Calu3 (cell line): ENCODE results near the gene KIZ. TPM values are rescaled to one million over a fixed set of nuclear protein-coding genes. Genes with fewer than 3 reads are reported as not detected.
"Not testable (repeated sequence)": the region's sequence is repeated elsewhere in the genome, so short reads cannot be mapped to it uniquely, and the experiment has no call there.

Source experiments
- BruUV-seq: library from RNA; stranded (reverse); fragments of 400-500 nt; replicated peaks from 2 replicates; lab custom pipeline; 2021; lab: Mats Ljungman, UMichigan
- CTCF ChIA-PET: fragments of 300-600 bp; sonication (Branson Sonifier 250); formaldehyde crosslinking; loops from one replicate; lab custom pipeline; 2022; ENCODE audit warnings: antibody characterized with exemption; lab: Charles Lee
- DNase-seq: peaks from one replicate; pipeline ENCODE4 v3.0.0; 2022
- H3K27ac Mint-ChIP-seq: one replicate; pipeline ENCODE4 v1.8.0; 2022; ENCODE audit warnings: mixed read lengths; ENCODE audit not compliant: unreplicated experiment
- H3K27me3 Mint-ChIP-seq: one replicate; pipeline ENCODE4 v1.8.0; 2022; ENCODE audit warnings: mixed read lengths; ENCODE audit not compliant: unreplicated experiment
- H3K36me3 Mint-ChIP-seq: one replicate; pipeline ENCODE4 v1.8.0; 2022; ENCODE audit warnings: mild to moderate bottlenecking, moderate library complexity, mixed read lengths; ENCODE audit not compliant: insufficient read depth, unreplicated experiment
- H3K4me1 Mint-ChIP-seq: one replicate; pipeline ENCODE4 v1.8.0; 2022; ENCODE audit warnings: mild to moderate bottlenecking, low read depth, mixed read lengths; ENCODE audit not compliant: unreplicated experiment
- H3K4me3 Mint-ChIP-seq: one replicate; pipeline ENCODE4 v1.8.0; 2022; ENCODE audit warnings: mild to moderate bottlenecking, low read depth, moderate library complexity, mixed read lengths; ENCODE audit not compliant: unreplicated experiment
- H3K9me3 Mint-ChIP-seq: one replicate; pipeline ENCODE4 v1.8.0; 2022; ENCODE audit warnings: low read depth, mixed read lengths; ENCODE audit not compliant: unreplicated experiment
- CTCF ChIP-seq: fragments of 200-600 bp; IDR thresholded peaks from one replicate; pipeline ENCODE4 v1.8.0; 2022; ENCODE audit warnings: antibody characterized with exemption; ENCODE audit not compliant: unreplicated experiment
- intact Hi-C: fragments of 100-400 bp; cut with micrococcal nuclease; formaldehyde crosslinking; loops from one replicate; pipeline ENCODE4 v1.10.0; 2022; ENCODE audit not compliant: unreplicated experiment
- total RNA-seq: library from RNA; stranded (reverse); gene quantifications from 2 replicates; pipeline ENCODE4 v1.2.3, GENCODE V29; 2022

Gene KIZ
- total RNA-seq, 1 experiment from 2014 or later: 3.3 TPM

GRCh38 chr20:21167261-21167660 is 41.4 kb downstream of the KIZ start:
- H3K27ac Mint-ChIP-seq: no peak overlapping the region
- H3K9me3 Mint-ChIP-seq: peaks cover 2% of the 10 kb centered on the region
- intact Hi-C loops: no loop called here
- H3K4me3 Mint-ChIP-seq: no peak overlapping the region
- no TSS peak for BruUV-seq
- DNase-seq: no peak
- no peaks in the 10 kb centered on the region for H3K4me1 Mint-ChIP-seq
- no peaks in the 10 kb centered on the region for H3K36me3 Mint-ChIP-seq
- no peaks in the 10 kb centered on the region for H3K27me3 Mint-ChIP-seq
- CTCF ChIA-PET: no interaction called here
- no peak for TF ChIP-seq CTCF

GRCh38 chr20:21168061-21168460 is 42.2 kb downstream of the KIZ start:
- DNase-seq, CTCF ChIA-PET, H3K4me1 Mint-ChIP-seq, H3K9me3 Mint-ChIP-seq, H3K36me3 Mint-ChIP-seq, BruUV-seq, H3K27me3 Mint-ChIP-seq, H3K27ac Mint-ChIP-seq, H3K4me3 Mint-ChIP-seq, intact Hi-C loops: not testable (repeated sequence)

- BruUV-seq: no TSS peak
- peaks cover 2% of the 10 kb centered on the region for H3K9me3 Mint-ChIP-seq
- no peak overlapping the region for H3K4me3 Mint-ChIP-seq
- H3K27me3 Mint-ChIP-seq: no peaks in the 10 kb centered on the region
- no peaks in the 10 kb centered on the region for H3K36me3 Mint-ChIP-seq
- TF ChIP-seq CTCF: no peak
- no peak overlapping the region for H3K27ac Mint-ChIP-seq
- DNase-seq: no peak
- H3K4me1 Mint-ChIP-seq: no peaks in the 10 kb centered on the region
- CTCF ChIA-PET: no interaction called here
- intact Hi-C loops: no loop called here
These were observed 46.7 kb downstream of the KIZ start for GRCh38 chr20:21172626-21173025.

GRCh38 chr20:21173485-21173884 is 47.6 kb downstream of the KIZ start:
- no TSS peak for BruUV-seq
- no peak overlapping the region for H3K4me3 Mint-ChIP-seq
- no peak overlapping the region for H3K27ac Mint-ChIP-seq
- intact Hi-C loops: no loop called here
- H3K9me3 Mint-ChIP-seq: peaks cover 2% of the 10 kb centered on the region
- no peaks in the 10 kb centered on the region for H3K27me3 Mint-ChIP-seq
- DNase-seq: no peak
- H3K36me3 Mint-ChIP-seq: no peaks in the 10 kb centered on the region
- H3K4me1 Mint-ChIP-seq: no peaks in the 10 kb centered on the region
- no peak for TF ChIP-seq CTCF
- CTCF ChIA-PET: no interaction called here

- Mint-ChIP-seq H3K4me3 (no peak overlapping the region), H3K9me3 (peaks cover 2% of the 10 kb centered on the region), H3K27ac (no peak overlapping the region), H3K36me3 (no peaks in the 10 kb centered on the region), H3K27me3 (no peaks in the 10 kb centered on the region), H3K4me1 (no peaks in the 10 kb centered on the region)
- no peak for TF ChIP-seq CTCF
- intact Hi-C loops: no loop called here
- no peak for DNase-seq
- BruUV-seq: no TSS peak
- CTCF ChIA-PET: no interaction called here
These were observed 48.8 kb downstream of the KIZ start for GRCh38 chr20:21174516-21175239.
